ENCODE results near the gene SHISA5. TPM values are rescaled to one million over a fixed set of nuclear protein-coding genes. Genes with fewer than 3 reads are reported as not detected.

The SHISA5 gene
- total and polyA plus RNA-seq, 4 donors, result 40.7 to 104 (median 75.8) TPM

GRCh38 chr3:48536116-48536515 lies 32.1 kb upstream of the SHISA5 start:
- H3K9ac ChIP-seq (ENCODE audit: low read depth in 1 of 2, low read length in 2 of 2), result no peak overlapping the region
- no peak overlapping the region for H3K4me3 ChIP-seq (ENCODE audit: low read depth in 1 of 3, low read length in 3 of 3)
- H3K4me1 ChIP-seq (ENCODE audit: control insufficient read depth in 4 of 4, insufficient read depth in 4 of 4, low read length in 3 of 4), result no peaks in the 10 kb centered on the region
- no peak overlapping the region for H3K27ac ChIP-seq (ENCODE audit: low read depth in 1 of 2, low read length in 2 of 2)
- WGBS, result 95% methylated on average over 19 of the region's 19 CpGs
- peaks cover 0 to 2% (median 0%) of the 10 kb centered on the region in 4 donors for H3K36me3 ChIP-seq (ENCODE audit: control insufficient read depth in 4 of 4, insufficient read depth in 3 of 4, low read depth in 1 of 4, low read length in 3 of 4)
- H3K9me3 ChIP-seq (ENCODE audit: control insufficient read depth in 4 of 4, low read length in 3 of 4), result no peaks in the 10 kb centered on the region
- no peak for TF ChIP-seq RXRA (IDR thresholded peaks at IDR 0.05)
- no peak for DNase-seq (ENCODE audit: low spot score)
- no peaks in the 10 kb centered on the region for H3K27me3 ChIP-seq (ENCODE audit: control insufficient read depth in 4 of 4, insufficient read depth in 4 of 4, low read length in 3 of 4)

- Histone ChIP-seq H3K9ac (ENCODE audit: low read depth in 1 of 2, low read length in 2 of 2) (no peak overlapping the region), H3K27ac (ENCODE audit: low read depth in 1 of 2, low read length in 2 of 2) (no peak overlapping the region), H3K27me3 (ENCODE audit: control insufficient read depth in 4 of 4, insufficient read depth in 4 of 4, low read length in 3 of 4) (no peaks in the 10 kb centered on the region), H3K4me1 (ENCODE audit: control insufficient read depth in 4 of 4, insufficient read depth in 4 of 4, low read length in 3 of 4) (no peaks in the 10 kb centered on the region), H3K9me3 (ENCODE audit: control insufficient read depth in 4 of 4, low read length in 3 of 4) (no peaks in the 10 kb centered on the region), H3K36me3 (ENCODE audit: control insufficient read depth in 4 of 4, insufficient read depth in 3 of 4, low read depth in 1 of 4, low read length in 3 of 4) (peaks cover 0 to 2% (median 0%) of the 10 kb centered on the region in 4 donors), H3K4me3 (ENCODE audit: low read depth in 1 of 3, low read length in 3 of 3) (no peak overlapping the region)
- no peak for DNase-seq (ENCODE audit: low spot score)
- TF ChIP-seq HNF4A (conservative IDR thresholded peaks at IDR 0.05), result no peak
- no peak for TF ChIP-seq MAX (IDR thresholded peaks at IDR 0.05)
- TF ChIP-seq TAF1 (conservative IDR thresholded peaks at IDR 0.05), result no peak
- TF ChIP-seq ZBTB33 (IDR thresholded peaks at IDR 0.05), result no peak
- TF ChIP-seq RXRA (IDR thresholded peaks at IDR 0.05), result no peak
- no peak for TF ChIP-seq NR2F2 (IDR thresholded peaks at IDR 0.05)
- no peak for TF ChIP-seq FOXA2 (IDR thresholded peaks at IDR 0.05)
- no peak for TF ChIP-seq GABPA (IDR thresholded peaks at IDR 0.05 in 1 of 2, conservative IDR thresholded peaks at IDR 0.05 in 1 of 2)
- TF ChIP-seq EGR1 (IDR thresholded peaks at IDR 0.05; ENCODE audit: low read depth in 2 of 2), result no peak
- no peak for TF ChIP-seq HNF4G (IDR thresholded peaks at IDR 0.05)
- no peak for TF ChIP-seq YY1 (IDR thresholded peaks at IDR 0.05)
- no peak for TF ChIP-seq RAD21 (IDR thresholded peaks at IDR 0.05)
- no peak for TF ChIP-seq JUND (IDR thresholded peaks at IDR 0.05)
- TF ChIP-seq REST (IDR thresholded peaks at IDR 0.05), result no peak
- no peak for TF ChIP-seq SP1 (IDR thresholded peaks at IDR 0.05)
- TF ChIP-seq FOXA1 (IDR thresholded peaks at IDR 0.05), result no peak
- TF ChIP-seq ATF3 (IDR thresholded peaks at IDR 0.05), result no peak
- TF ChIP-seq CTCF (IDR thresholded peaks at IDR 0.05; ENCODE audit: low read depth, low read length, missing input control), result no peak
- WGBS, result 97% methylated on average over 4 of the region's 4 CpGs
Observed at GRCh38 chr3:48535578-48535977, 31.6 kb upstream of the SHISA5 start.
